Chondrocyte (in vitro differentiated cells): ENCODE data around the gene HSF2BP. TPM values are rescaled to one million over a fixed set of nuclear protein-coding genes. Genes with fewer than 3 reads are reported as not detected.

Experiments used
- DNase-seq: peaks from one replicate; pipeline ENCODE4 v3.0.0; 2021; ENCODE audit warnings: mixed read lengths, low spot score
- H3K27ac Mint-ChIP-seq: one replicate; pipeline ENCODE4 v1.8.0; 2021; ENCODE audit warnings: mild to moderate bottlenecking, moderate library complexity, mixed read lengths; ENCODE audit not compliant: unreplicated experiment
- H3K27me3 Mint-ChIP-seq: 2 replicates; pipeline ENCODE4 v1.8.0; 2021; ENCODE audit warnings: low read depth, mixed read lengths
- H3K36me3 Mint-ChIP-seq: 2 replicates; pipeline ENCODE4 v1.8.0; 2021; ENCODE audit warnings: low read depth, mixed read lengths
- H3K4me1 Mint-ChIP-seq: 2 replicates; pipeline ENCODE4 v1.8.0; 2021; ENCODE audit warnings: low read depth, mild to moderate bottlenecking, mixed read lengths
- H3K4me3 Mint-ChIP-seq: one replicate; pipeline ENCODE4 v1.8.0; 2021; ENCODE audit warnings: mild to moderate bottlenecking, moderate library complexity, mixed read lengths; ENCODE audit not compliant: unreplicated experiment
- H3K9me3 Mint-ChIP-seq: 2 replicates; pipeline ENCODE4 v1.8.0; 2021; ENCODE audit warnings: low read depth, mixed read lengths
- CTCF ChIP-seq: fragments of 200-600 bp; sonication (generic); IDR thresholded peaks from 2 replicates; pipeline ENCODE4 v1.5.0; 2021; ENCODE audit warnings: antibody characterized with exemption, mild to moderate bottlenecking, moderate library complexity
- total RNA-seq: library from RNA; stranded (reverse); gene quantifications from 3 replicates; pipeline ENCODE4 v1.2.1, GENCODE V29; 2021

The HSF2BP gene
- total RNA-seq, 1 donor from 2014 or later: 3.5 TPM

- Mint-ChIP-seq H3K9me3 (peaks cover 4% of the 10 kb centered on the region), H3K27me3 (no peaks in the 10 kb centered on the region), H3K4me3 (no peak overlapping the region), H3K27ac (no peak overlapping the region), H3K36me3 (peaks cover 3% of the 10 kb centered on the region), H3K4me1 (peaks cover 5% of the 10 kb centered on the region)
- TF ChIP-seq CTCF: no peak
- DNase-seq: no peak
Measured at GRCh38 chr21:43602266-43603232, 56.7 kb downstream of the HSF2BP start.

- TF ChIP-seq CTCF: no peak
- Mint-ChIP-seq H3K27me3 (no peaks in the 10 kb centered on the region), H3K4me3 (no peak overlapping the region), H3K27ac (no peak overlapping the region), H3K4me1 (no peaks in the 10 kb centered on the region), H3K9me3 (no peaks in the 10 kb centered on the region), H3K36me3 (no peaks in the 10 kb centered on the region)
- DNase-seq: no peak
Measured at GRCh38 chr21:43600642-43601402, 58.5 kb downstream of the HSF2BP start.

GRCh38 chr21:43599728-43600127 lies 59.6 kb downstream of the HSF2BP start:
- TF ChIP-seq CTCF: no peak
- no peaks in the 10 kb centered on the region for H3K27me3 Mint-ChIP-seq
- no peak overlapping the region for H3K4me3 Mint-ChIP-seq
- no peaks in the 10 kb centered on the region for H3K9me3 Mint-ChIP-seq
- peaks cover 6% of the 10 kb centered on the region for H3K4me1 Mint-ChIP-seq
- DNase-seq: no peak
- H3K36me3 Mint-ChIP-seq: peaks cover 3% of the 10 kb centered on the region
- H3K27ac Mint-ChIP-seq: no peak overlapping the region

GRCh38 chr21:43598416-43599120 lies 60.7 kb downstream of the HSF2BP start:
- TF ChIP-seq CTCF: no peak
- Mint-ChIP-seq H3K36me3 (peaks cover 3% of the 10 kb centered on the region), H3K9me3 (no peaks in the 10 kb centered on the region), H3K27me3 (no peaks in the 10 kb centered on the region), H3K4me1 (peaks cover 17% of the 10 kb centered on the region), H3K4me3 (no peak overlapping the region), H3K27ac (no peak overlapping the region)
- DNase-seq: no peak
